ENCODE results near the gene ATP1A1.

Gene ATP1A1

GRCh38 chr1:116394270-116394669 is 21.2 kb downstream of the ATP1A1 start:
- ChIA-PET CTCF (no interaction called here), POLR2A (no interaction called here)
- H3K4me3 ChIP-seq (ENCODE audit: low read depth, low read length) = no peak overlapping the region
- TF ChIP-seq CTCF (IDR thresholded peaks at IDR 0.05; ENCODE audit: insufficient read depth, low read length, missing control alignments) = no peak
- DNase-seq (ENCODE audit: low read depth, low spot score) = no peak

GRCh38 chr1:116396769-116397168 is 23.7 kb downstream of the ATP1A1 start:
- POLR2A ChIA-PET = no interaction called here
- no peak for TF ChIP-seq CTCF (IDR thresholded peaks at IDR 0.05; ENCODE audit: insufficient read depth, low read length, missing control alignments)
- no peak for DNase-seq (ENCODE audit: low read depth, low spot score)
- no peak overlapping the region for H3K4me3 ChIP-seq (ENCODE audit: low read depth, low read length)
- CTCF ChIA-PET = interaction anchor here (0.8 to 1.1 kb wide), 3 partner anchors 14 to 258 kb away, joined by 3 to 5 read pairs (median 4); no protein-coding TSS in a partner anchor

GRCh38 chr1:116397728-116398127 is 24.7 kb downstream of the ATP1A1 start:
- no peak for DNase-seq (ENCODE audit: low read depth, low spot score)
- H3K4me3 ChIP-seq (ENCODE audit: low read depth, low read length) = no peak overlapping the region
- ChIA-PET CTCF (interaction anchor here (0.6 to 1.0 kb wide), 4 partner anchors 11 to 704 kb away, joined by 3 read pairs; no protein-coding TSS in a partner anchor), POLR2A (no interaction called here)
- no peak for TF ChIP-seq CTCF (IDR thresholded peaks at IDR 0.05; ENCODE audit: insufficient read depth, low read length, missing control alignments)

- H3K4me3 ChIP-seq (ENCODE audit: low read depth, low read length) = no peak overlapping the region
- CTCF ChIA-PET = interaction anchor here (1.1 kb wide), 1 partner anchor 18 kb away, joined by 3 read pairs; no protein-coding TSS in a partner anchor
- DNase-seq (ENCODE audit: low read depth, low spot score) = no peak
- no peak for TF ChIP-seq CTCF (IDR thresholded peaks at IDR 0.05; ENCODE audit: insufficient read depth, low read length, missing control alignments)
- POLR2A ChIA-PET = no interaction called here
Measured at GRCh38 chr1:116400780-116401179, 27.7 kb downstream of the ATP1A1 start.

- POLR2A ChIA-PET = no interaction called here
- CTCF ChIA-PET = interaction anchor here (1.0 to 2.2 kb wide), 3 partner anchors 17 to 251 kb away, joined by 3 to 5 read pairs (median 3); no protein-coding TSS in a partner anchor
- H3K4me3 ChIP-seq (ENCODE audit: low read depth, low read length) = no peak overlapping the region
Measured at GRCh38 chr1:116401646-116402176, 28.7 kb downstream of the ATP1A1 start.

GRCh38 chr1:116402333-116402732 is 29.3 kb downstream of the ATP1A1 start:
- no peak for TF ChIP-seq CTCF (IDR thresholded peaks at IDR 0.05; ENCODE audit: insufficient read depth, low read length, missing control alignments)
- no peak overlapping the region for H3K4me3 ChIP-seq (ENCODE audit: low read depth, low read length)
- no peak for DNase-seq (ENCODE audit: low read depth, low spot score)
- ChIA-PET POLR2A (interaction anchor here (0.6 kb wide), 1 partner anchor 15 kb away, joined by 3 read pairs; no protein-coding TSS in a partner anchor), CTCF (interaction anchor here (1.0 to 2.2 kb wide), 4 partner anchors 27 to 263 kb away, joined by 3 to 5 read pairs (median 3); no protein-coding TSS in a partner anchor)

More at GRCh38 chr1:116401646-116402176, 28.7 kb downstream of the ATP1A1 start:
- TF ChIP-seq CTCF (IDR thresholded peaks at IDR 0.05; ENCODE audit: insufficient read depth, low read length, missing control alignments) = no peak
- DNase-seq (ENCODE audit: low read depth, low spot score) = no peak
